D721Med (cell line): ENCODE data around the gene MTTP.

Experiments
- DNase-seq: peaks from one replicate; pipeline ENCODE4 v3.0.0; 2011; ENCODE audit warnings: low spot score; ENCODE audit not compliant: insufficient read length
- FAIRE-seq: peaks from 2 replicates; lab custom pipeline; 2011; peaks lifted over from hg19 to GRCh38; lab: Jason Lieb, UNC
- CTCF ChIP-seq: IDR thresholded peaks from 2 replicates; pipeline ENCODE4 v1.5.1; 2012; ENCODE audit warnings: mild to moderate bottlenecking, control low read depth; ENCODE audit not compliant: insufficient read depth; ENCODE audit errors: missing control alignments

Gene MTTP

GRCh38 chr4:99628040-99628439 is 53.4 kb downstream of the MTTP start:
- FAIRE-seq (no peak), DNase-seq (no peak)
- no peak for TF ChIP-seq CTCF

- FAIRE-seq (no peak), DNase-seq (no peak)
- TF ChIP-seq CTCF: no peak
Observed at GRCh38 chr4:99629962-99630554, 55.4 kb downstream of the MTTP start.

- FAIRE-seq (no peak), DNase-seq (no peak)
- TF ChIP-seq CTCF: no peak
Observed at GRCh38 chr4:99630857-99631360, 56.3 kb downstream of the MTTP start.

GRCh38 chr4:99633772-99634171 is 59.1 kb downstream of the MTTP start:
- FAIRE-seq (no peak), DNase-seq (no peak)

GRCh38 chr4:99634742-99635360 is 60.2 kb downstream of the MTTP start:
- FAIRE-seq (no peak), DNase-seq (no peak)
- no peak for TF ChIP-seq CTCF

More at GRCh38 chr4:99633772-99634171, 59.1 kb downstream of the MTTP start:
- TF ChIP-seq CTCF: no peak

GRCh38 chr4:99635601-99636000 is 61.0 kb downstream of the MTTP start:
- FAIRE-seq: no peak
- DNase-seq: no peak
- no peak for TF ChIP-seq CTCF

GRCh38 chr4:99636422-99636821 is 61.8 kb downstream of the MTTP start:
- no peak for DNase-seq
- no peak for FAIRE-seq
- TF ChIP-seq CTCF: no peak
